Measurements from ENCODE around the gene LBHD1.
"Not testable (repeated sequence)": the region's sequence is repeated elsewhere in the genome, so short reads cannot be mapped to it uniquely, and the experiment has no call there.

Gene LBHD1

GRCh38 chr11:62693624-62694023 lies 21.6 kb upstream of the LBHD1 start:
- not testable (repeated sequence) for DNase-seq

DNA sequence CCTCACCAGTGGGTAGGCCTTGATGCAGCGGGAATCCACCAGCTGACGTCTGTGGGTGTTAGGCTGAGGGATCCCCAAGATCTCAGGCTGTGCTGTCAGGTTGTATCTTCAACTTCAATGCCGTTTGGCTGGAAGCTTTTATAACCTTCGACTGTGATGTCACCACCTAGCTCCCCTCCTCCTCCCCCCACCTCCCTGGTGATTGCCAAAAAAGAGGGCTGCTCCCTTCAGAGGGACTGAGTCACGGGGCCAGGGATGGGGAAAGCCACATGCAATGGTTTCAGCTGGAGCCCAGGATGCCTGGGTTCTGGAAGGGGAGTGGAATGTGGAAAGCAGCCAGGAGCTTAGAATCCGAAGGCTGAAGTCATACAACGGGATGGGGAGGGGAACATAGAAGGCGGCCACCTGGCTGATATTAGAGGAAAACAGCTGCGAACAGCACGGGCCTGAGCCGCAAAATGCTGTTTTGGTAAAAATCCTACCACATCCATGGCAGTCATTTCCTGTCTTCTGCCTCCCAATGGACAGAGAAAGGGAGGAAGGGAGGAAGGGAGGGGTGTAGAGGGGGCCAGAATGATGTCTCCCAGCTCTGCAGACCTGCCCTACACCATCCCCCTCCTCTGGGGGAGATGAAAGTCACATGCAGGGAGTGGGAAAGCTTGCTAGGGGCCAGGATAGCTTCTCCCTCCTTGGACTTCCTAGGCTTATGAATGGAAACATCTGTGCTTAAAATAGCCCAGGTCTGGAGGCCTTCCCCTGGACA lies 17.5 kb upstream of the LBHD1 start, which contains the start of gene LRRN4CL:
Gene LRRN4CL (minus strand): TSS at position 110 of the 763 bp plus-strand sequence. CDS start 1,022 bp downstream, outside the sequence.
- DNase-seq = no peak

- DNase-seq = no peak
Measured at GRCh38 chr11:62688491-62688890, 16.4 kb upstream of the LBHD1 start.

GRCh38 chr11:62687508-62688396 lies 15.7 kb upstream of the LBHD1 start:
- no peak for DNase-seq

- no peak for DNase-seq
Measured at GRCh38 chr11:62682518-62682917, 10.5 kb upstream of the LBHD1 start.

DNA sequence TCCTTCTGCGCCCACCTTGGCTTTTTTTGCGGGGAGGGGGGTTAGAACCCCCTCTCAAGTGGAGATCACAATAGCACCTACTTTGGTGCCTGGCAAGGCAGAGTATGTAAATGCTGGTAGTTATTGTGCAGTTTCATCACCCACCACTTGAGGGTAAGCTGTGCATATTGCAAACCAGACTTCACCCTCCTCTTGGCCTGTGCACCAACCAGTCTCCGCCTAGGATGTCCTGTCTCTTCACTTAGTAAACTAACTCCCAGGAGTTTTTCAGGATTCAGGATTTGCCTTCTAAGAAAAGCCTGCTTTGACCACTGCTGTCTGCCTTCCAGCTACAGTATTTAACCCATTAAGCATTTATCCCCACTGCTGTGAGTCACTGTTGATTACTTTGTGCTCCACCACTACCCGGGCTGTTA lies 8.8 kb upstream of the LBHD1 start:
- DNase-seq = peak; percentile 47 to 55

- DNase-seq = peak; percentile 97 to 98
Measured at GRCh38 chr11:62678770-62679696, 7.0 kb upstream of the LBHD1 start, which contains the start of gene UBXN1. Gene UBXN1 (minus strand): TSS chr11:62679073. CDS start chr11:62678923, 150 bp downstream.

- DNase-seq = no peak
Measured at GRCh38 chr11:62678433-62678769, 6.3 kb upstream of the LBHD1 start.

GRCh38 chr11:62677714-62678113 lies 5.6 kb upstream of the LBHD1 start:
- no peak for DNase-seq

DNA sequence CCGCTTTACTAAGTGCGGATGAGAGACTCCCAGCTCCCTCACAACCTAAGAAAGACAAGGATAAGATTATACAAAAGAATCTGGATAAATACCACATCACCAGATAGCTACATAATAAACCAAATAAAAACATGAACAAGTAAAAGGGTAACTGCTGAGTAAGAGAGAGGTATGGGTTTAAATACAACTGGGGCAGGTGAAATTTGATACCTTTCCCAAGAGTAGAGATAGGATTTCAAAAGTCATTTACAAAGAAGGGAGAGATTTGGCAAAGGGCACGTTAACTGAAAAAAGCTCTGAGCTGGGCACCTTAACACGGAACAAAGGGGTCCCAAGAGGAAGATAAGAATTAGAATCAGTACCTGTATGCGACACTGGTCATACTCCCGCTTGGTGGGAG lies 5.1 kb upstream of the LBHD1 start:
- DNase-seq = no peak

DNA sequence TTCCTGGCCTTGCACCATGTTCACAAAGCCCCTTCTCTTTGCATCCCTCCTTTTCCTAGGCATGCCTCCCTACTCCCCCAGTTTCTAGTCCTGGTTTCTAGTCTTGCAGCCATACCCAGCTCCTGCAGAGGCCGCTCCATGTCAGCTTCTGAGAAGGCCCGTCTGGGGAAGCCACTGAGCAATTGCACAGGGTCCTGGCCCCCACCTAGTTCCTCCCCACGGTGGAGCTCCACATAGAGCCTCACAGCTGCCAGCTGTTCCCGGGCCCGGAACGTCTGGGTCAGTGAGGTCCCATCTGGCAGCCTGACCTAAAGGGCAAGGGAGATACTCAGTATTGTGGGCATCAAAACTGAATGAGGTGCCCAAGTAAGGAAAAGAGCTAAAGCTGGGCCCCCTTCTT lies 4.6 kb upstream of the LBHD1 start:
- DNase-seq = no peak

GRCh38 chr11:62675415-62675814 lies 3.3 kb upstream of the LBHD1 start:
- not testable (repeated sequence) for DNase-seq

DNA sequence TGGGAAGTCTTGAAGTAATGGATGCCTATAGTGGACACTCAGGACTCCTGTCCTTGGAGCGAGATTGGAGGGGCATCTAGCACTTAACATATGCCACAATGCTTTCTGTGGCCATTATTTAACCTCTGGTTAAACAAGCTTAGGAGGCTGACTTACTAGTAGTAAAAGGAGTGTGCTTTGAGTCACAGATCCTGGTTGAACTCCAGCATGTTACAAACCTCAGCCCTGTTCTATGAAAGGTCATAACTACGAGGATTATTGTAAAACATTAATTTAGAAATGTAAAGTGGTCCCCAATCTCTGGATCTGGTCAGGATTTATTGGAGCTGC lies 1.1 kb upstream of the LBHD1 start:
- no peak for DNase-seq

GRCh38 chr11:62671236-62671607 lies 845 bp downstream of the LBHD1 start:
- no peak for DNase-seq

DNA sequence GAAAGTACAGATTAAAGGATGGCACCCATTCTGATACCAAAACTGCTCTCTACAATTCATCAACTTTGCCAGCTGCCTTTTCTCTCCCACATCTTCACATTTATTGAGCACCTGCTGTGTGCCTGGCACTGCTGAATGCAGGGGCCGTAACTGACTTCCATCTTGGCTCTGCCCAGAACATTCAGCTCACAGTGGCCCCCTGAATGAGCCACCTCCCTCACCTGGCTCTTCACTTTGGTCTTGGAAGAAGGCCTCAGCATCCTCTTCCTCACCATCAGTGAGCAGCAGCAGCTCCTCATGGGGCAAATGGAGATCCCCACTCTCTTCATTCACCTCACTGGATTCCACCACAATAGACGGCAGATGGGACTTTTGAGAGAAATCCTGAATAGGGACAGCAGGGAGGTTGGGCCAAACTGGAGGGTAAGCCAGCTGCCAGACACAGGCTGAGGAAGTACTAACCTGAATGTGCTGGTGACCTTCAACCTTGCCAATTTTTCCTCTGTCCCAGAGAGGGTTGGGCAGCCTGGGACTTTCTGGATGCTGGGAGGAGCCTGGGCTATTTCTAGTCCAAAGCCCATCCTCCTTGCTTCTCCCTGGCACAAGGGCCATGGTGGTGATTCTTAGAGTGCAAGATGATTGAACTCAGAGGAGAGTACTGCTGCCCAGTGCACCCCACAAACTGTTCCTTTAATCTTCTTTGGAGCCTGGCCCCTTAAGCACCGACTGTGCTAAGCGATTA lies 2.5 kb downstream of the LBHD1 start:
- DNase-seq = no peak

DNA sequence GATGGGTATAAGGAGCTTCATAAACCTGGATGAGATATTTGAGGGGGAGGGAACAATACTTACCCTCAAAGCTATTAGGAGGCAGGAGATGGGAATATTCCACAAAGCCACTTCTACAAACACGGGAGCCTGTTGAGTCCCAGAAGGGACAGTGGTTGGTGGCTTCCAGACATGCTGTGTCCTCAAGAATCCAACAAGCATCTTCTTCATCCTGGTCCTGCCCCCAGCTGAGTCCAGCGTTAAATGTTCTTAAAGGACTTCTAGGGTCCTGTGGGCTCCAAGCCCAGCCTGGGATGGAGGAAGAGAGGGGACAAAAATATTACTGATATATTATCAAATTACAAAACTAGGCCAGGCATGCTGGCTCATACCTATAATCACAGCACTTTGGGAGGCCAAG lies 4.6 kb downstream of the LBHD1 start:
- no peak for DNase-seq

- DNase-seq = no peak
Measured at GRCh38 chr11:62666259-62666926, 5.7 kb downstream of the LBHD1 start.

DNA sequence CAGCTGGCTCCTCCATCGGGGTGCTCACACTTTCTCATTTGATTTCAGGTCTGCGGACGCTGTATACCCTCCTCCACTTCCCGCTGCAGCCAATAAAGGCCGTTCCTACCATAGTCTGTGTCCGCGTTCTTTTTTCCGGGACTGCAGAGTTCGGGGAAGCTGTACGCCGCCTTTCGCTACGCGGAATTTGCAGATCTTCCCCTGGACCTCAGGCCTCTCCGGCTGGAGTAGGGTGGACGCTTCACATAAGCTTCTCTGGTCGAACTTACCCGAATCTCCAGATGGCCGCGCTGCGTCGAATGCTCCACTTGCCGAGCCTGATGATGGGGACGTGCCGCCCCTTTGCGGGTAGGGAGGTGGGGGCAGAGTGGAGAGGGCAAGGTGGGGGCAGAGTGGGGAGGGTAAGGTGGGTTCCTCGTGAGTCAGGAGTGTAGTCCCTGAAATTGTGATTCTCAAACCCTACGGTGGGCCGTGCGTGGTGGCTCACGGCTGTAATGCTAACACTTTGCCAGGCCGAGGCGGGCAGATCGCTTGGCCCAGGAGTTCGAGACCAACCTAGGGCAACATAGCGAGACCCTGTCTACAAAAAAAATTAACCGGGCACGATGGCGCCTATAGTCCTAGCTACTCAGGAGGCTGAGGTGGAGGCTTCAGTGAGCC lies 6.3 kb downstream of the LBHD1 start:
- peak; percentile 35 to 49 for DNase-seq

DNA sequence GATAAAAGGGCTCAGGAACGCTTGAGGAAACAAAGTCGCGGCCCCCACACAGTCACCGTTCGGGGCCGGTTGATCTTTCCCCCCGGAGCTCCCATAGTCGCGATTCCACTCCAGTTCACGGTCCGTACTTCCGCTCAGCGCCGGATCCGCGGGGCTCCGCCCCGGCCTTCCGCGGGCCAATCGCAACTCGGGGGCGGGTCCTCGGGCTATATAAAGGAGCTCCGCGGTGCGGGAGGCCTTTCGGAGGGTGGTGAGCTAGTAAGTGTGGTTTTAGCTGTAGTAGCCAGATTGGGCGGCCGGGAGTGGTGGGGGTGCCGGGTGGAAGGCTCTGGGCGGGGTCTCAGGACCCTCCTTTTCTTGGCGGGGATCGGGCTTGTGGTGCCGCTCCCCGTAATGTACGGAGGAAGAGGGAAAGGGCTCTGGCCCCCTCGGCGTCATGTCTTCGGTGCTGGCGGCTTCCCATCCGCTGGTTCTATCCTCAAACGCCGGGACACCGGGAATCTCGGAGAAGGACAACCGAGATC lies 6.9 kb downstream of the LBHD1 start, which contains the start of the genes C11orf98 and CSKMT:
Gene C11orf98 (minus strand): TSS at position 136 of the 524 bp plus-strand sequence. CDS start 41 bp downstream, at position 95.
Gene CSKMT (plus strand): TSS at position 238 of the 524 bp plus-strand sequence. CDS start 568 bp downstream, outside the sequence.
- DNase-seq = peak; percentile 86 to 98

DNA sequence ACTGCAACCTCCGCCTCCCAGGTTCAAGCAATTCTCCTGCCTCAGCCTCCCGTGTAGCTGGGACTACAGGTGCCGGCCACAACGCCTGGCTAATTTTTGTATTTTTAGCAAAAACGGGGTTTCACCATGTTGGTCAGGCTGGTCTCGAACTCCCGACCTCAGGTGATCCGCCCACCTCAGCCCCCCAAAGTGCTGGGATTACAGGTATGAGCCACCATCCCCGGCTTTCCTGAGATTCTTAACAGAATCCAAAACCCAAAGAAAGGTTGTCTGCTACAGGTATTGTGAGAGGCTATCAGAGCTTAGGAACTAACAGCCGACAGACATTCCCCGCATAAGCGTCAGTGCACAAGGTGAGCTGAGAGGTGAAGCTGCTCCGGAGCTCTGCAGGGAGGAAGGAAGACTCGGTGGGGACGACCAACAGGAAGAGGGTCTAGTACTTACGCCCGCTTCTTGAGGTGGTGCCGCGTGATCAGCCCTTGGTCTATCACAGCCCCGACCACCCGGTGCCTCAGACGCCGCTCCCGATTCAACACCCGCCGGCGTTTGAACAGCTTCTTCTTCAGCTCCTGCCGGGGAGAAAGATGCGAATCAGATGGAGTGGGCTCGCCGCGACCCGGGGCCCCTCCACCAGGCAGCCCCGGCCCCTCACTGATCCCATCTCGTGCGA lies 7.5 kb downstream of the LBHD1 start:
- no peak for DNase-seq

Data from inflammatory macrophage treated with lipopolysaccharide for 1 hour (primary cell).